IPS-20b (cell line): ENCODE measurements around the gene BAD.
"Not testable (repeated sequence)": the region's sequence is repeated elsewhere in the genome, so short reads cannot be mapped to it uniquely, and the experiment has no call there.

Experiments
- H3K27ac ChIP-seq: one replicate; pipeline ENCODE4 v1.5.1; 2013; ENCODE audit warnings: low read length
- H3K27me3 ChIP-seq: 2 replicates; pipeline ENCODE4 v1.6.1; 2013; ENCODE audit warnings: mild to moderate bottlenecking, low read length, inconsistent platforms; ENCODE audit not compliant: insufficient read depth
- H3K36me3 ChIP-seq: 2 replicates; pipeline ENCODE4 v1.6.1; 2013; ENCODE audit warnings: low read depth, mild to moderate bottlenecking, inconsistent platforms, low read length, moderate library complexity; ENCODE audit not compliant: insufficient read depth
- H3K4me1 ChIP-seq: 2 replicates; pipeline ENCODE4 v1.6.1; 2013; ENCODE audit warnings: mild to moderate bottlenecking, control low read depth, inconsistent platforms, low read length, moderate library complexity; ENCODE audit not compliant: insufficient read depth
- H3K4me3 ChIP-seq: 2 replicates; pipeline ENCODE4 v1.5.1; 2013; ENCODE audit warnings: mild to moderate bottlenecking, low read length, inconsistent platforms
- H3K9ac ChIP-seq: 2 replicates; pipeline ENCODE4 v1.6.1; 2013; ENCODE audit warnings: low read depth, mild to moderate bottlenecking, inconsistent platforms, low read length, moderate library complexity
- H3K9me3 ChIP-seq: 2 replicates; pipeline ENCODE4 v1.6.1; 2013; ENCODE audit warnings: mild to moderate bottlenecking, low read depth, low read length, inconsistent platforms; ENCODE audit not compliant: insufficient read depth

Gene BAD

DNA sequence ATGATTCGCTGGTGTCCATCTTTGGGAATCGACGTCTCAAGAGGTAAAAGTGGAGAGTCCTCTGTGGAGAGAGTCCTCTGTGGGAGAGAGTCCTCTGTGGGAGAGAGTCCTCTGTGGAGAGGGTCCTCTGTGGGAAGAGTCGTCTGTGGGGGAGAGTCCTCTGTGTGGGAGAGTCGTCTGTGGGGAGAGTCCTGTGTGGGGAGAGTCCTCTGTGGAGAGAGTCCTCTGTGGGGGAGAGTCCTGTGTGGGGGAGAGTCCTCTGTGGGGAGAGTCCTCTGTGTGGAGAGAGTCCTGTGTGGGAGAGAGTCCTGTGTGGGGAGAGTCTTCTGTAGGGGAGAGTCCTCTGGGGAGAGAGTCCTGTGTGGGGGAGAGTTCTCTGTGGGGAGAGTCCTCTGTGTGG is 36.6 kb upstream of the BAD start:
- no peaks in the 10 kb centered on the region for H3K9me3 ChIP-seq
- peaks cover 5% of the 10 kb centered on the region; the same call in 1 of the 2 replicates for H3K4me1 ChIP-seq
- H3K9ac ChIP-seq = no peak overlapping the region
- H3K4me3 ChIP-seq = no peak overlapping the region
- H3K36me3 ChIP-seq = peaks cover 35% of the 10 kb centered on the region
- no peaks in the 10 kb centered on the region for H3K27me3 ChIP-seq
- H3K27ac ChIP-seq = no peak overlapping the region

DNA sequence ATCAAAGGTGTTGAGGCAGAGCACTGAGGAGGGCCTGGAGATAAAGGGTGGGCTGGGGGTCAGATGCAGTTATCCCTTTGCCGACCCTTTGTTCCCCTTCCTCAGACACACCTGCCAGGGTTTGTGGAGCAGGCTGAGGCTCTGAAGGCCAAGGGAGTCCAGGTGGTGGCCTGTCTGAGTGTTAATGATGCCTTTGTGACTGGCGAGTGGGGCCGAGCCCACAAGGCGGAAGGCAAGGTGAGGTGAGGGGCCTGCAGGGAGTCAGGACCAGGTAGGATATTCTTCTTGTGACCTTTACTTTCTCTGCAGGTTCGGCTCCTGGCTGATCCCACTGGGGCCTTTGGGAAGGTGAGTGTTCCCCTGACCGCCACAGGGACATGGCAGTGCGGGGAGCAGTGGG is 36.1 kb upstream of the BAD start:
- H3K4me3 ChIP-seq = no peak overlapping the region
- H3K9ac ChIP-seq = no peak overlapping the region
- H3K4me1 ChIP-seq = peaks cover 5% of the 10 kb centered on the region; the same call in 1 of the 2 replicates
- no peaks in the 10 kb centered on the region for H3K9me3 ChIP-seq
- peaks cover 39% of the 10 kb centered on the region for H3K36me3 ChIP-seq
- no peak overlapping the region for H3K27ac ChIP-seq
- H3K27me3 ChIP-seq = no peaks in the 10 kb centered on the region

GRCh38 chr11:64318766-64319761 is 34.6 kb upstream of the BAD start:
- Histone ChIP-seq H3K36me3 (peaks cover 54% of the 10 kb centered on the region), H3K9me3 (no peaks in the 10 kb centered on the region), H3K27ac (no peak overlapping the region), H3K27me3 (no peaks in the 10 kb centered on the region), H3K4me3 (peak overlapping the region; percentile 94), H3K9ac (peak overlapping the region; percentile 96; the same call in 1 of the 2 replicates), H3K4me1 (peaks cover 2% of the 10 kb centered on the region; the same call in 1 of the 2 replicates)

GRCh38 chr11:64317961-64318765 is 33.7 kb upstream of the BAD start, which contains the start of gene PRDX5:
Gene PRDX5 (plus strand): TSS chr11:64318121. CDS start chr11:64318216, 95 bp downstream.
- Histone ChIP-seq H3K9ac (peak within 1 kb of the TSS; percentile 96), H3K9me3 (no peaks in the 10 kb centered on the region), H3K4me3 (peak within 1 kb of the TSS; percentile 94), H3K4me1 (peaks cover 2% of the 10 kb centered on the region; the same call in 1 of the 2 replicates), H3K27me3 (no peaks in the 10 kb centered on the region), H3K27ac (peak within 1 kb of the TSS; percentile 88), H3K36me3 (peaks cover 54% of the 10 kb centered on the region)

DNA sequence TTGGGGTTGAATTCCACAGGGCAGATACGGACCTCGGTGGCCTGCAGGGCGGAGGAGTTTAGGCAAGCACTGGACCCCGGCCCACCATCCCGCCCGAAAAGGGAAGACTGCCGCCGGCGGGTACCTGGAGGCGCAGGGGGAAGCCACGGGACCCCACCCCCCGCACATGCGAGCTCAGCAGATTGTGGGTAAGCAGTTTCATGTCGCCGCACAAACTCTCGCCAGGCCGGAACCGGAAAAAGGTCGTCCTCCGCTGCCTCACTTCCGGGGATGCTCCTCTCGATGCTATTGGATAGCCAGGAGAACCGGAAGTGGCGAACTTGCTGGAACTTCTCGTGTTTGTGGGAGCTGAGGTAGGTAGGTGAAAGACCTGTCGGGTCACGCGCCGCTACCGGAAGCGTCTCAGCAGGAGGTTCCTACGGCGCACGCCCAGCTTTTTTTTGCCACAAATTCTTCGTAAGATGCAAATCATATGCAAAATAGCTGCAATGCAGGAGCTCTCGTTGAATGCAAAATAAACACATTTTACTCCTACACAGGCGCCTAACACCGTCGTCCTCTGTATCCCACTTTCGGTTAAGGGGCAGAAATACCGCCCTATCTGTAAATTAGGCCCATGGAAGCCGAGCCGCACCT is 33.0 kb upstream of the BAD start, which contains the start of gene TRMT112:
TSS of gene TRMT112 (minus strand) at position 235 of the 636 bp plus-strand sequence. CDS start at position 202, 33 bp downstream.
- Histone ChIP-seq H3K27me3 (no peaks in the 10 kb centered on the region), H3K4me3 (peak within 1 kb of the TSS; percentile 94), H3K9me3 (no peaks in the 10 kb centered on the region), H3K27ac (peak within 1 kb of the TSS; percentile 88), H3K9ac (peak within 1 kb of the TSS; percentile 96), H3K36me3 (peaks cover 55% of the 10 kb centered on the region), H3K4me1 (peaks cover 2% of the 10 kb centered on the region; the same call in 1 of the 2 replicates)

DNA sequence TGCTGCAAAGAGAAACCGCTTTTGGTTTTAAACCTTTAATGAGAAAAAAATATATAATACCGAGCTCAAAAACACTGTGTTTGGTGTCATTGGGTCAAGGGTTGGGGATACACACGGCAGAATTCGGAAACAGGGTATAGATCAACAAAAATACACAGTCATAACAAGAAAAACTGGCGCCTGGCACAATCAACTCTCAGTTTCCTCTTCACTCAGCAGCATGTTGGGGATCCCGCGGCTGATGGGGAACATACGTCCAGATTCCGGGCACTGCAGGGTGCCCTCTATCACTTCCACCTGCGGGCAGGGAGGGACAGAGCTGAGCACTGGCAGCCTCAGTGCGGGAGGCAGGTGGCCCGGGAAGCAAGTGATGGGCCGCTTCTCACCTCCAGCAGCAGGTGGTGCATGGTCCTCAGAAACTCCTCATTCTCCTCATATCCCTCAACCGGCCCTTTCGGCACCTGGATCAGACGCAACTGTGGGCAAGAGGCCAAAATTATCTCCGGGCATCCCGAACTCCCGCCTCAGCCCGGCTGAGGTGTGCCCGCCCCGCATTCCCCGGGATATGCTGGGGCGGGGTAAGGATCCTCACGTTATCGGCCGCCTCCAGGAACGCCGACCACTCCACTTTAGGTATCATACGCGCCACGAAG is 32.3 kb upstream of the BAD start:
- Histone ChIP-seq H3K36me3 (peaks cover 51% of the 10 kb centered on the region), H3K27ac (peak overlapping the region; percentile 79), H3K4me1 (peaks cover 2% of the 10 kb centered on the region; the same call in 1 of the 2 replicates), H3K9ac (peak overlapping the region; percentile 96), H3K27me3 (no peaks in the 10 kb centered on the region), H3K4me3 (peak overlapping the region; percentile 94), H3K9me3 (no peaks in the 10 kb centered on the region)

GRCh38 chr11:64315667-64316526 is 31.4 kb upstream of the BAD start:
- not testable (repeated sequence) for H3K4me1 ChIP-seq, H3K27ac ChIP-seq, H3K27me3 ChIP-seq, H3K9me3 ChIP-seq
- Histone ChIP-seq H3K4me3 (peak overlapping the region; percentile 94; the same call in 1 of the 2 replicates), H3K9ac (peak overlapping the region; percentile 96; the same call in 1 of the 2 replicates), H3K36me3 (peaks cover 42% of the 10 kb centered on the region)

DNA sequence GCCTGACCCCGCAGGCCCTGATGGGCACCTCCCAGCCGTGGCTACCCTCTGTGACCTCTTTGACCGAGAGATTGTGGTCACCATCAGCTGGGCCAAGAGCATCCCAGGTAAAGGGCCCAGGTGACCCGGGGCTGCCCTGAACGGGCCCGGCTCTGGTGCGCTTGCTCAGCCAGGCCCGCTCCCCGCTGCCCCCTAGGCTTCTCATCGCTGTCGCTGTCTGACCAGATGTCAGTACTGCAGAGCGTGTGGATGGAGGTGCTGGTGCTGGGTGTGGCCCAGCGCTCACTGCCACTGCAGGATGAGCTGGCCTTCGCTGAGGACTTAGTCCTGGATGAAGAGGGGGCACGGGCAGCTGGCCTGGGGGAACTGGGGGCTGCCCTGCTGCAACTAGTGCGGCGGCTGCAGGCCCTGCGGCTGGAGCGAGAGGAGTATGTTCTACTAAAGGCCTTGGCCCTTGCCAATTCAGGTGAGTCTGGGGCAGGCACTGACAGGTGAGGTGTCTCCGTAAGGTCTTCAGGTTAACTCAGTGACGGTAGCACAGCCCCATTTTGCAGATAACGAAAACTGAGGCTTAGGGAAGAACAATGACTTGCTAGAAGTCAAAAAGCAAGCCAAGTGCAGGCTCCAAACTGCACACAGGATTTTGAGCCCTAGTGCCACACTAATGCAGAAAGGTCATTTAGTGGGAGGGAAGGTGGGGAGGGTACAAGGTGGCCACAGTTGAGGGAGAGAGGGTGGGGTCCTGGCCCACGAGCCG is 30.5 kb upstream of the BAD start:
- Histone ChIP-seq H3K27ac (no peak overlapping the region), H3K9me3 (no peaks in the 10 kb centered on the region), H3K4me3 (no peak overlapping the region), H3K4me1 (peaks cover 2% of the 10 kb centered on the region; the same call in 1 of the 2 replicates), H3K36me3 (peaks cover 34% of the 10 kb centered on the region), H3K27me3 (no peaks in the 10 kb centered on the region), H3K9ac (no peak overlapping the region)

- no peaks in the 10 kb centered on the region for H3K27me3 ChIP-seq
- peaks cover 2% of the 10 kb centered on the region; the same call in 1 of the 2 replicates for H3K4me1 ChIP-seq
- no peak overlapping the region for H3K4me3 ChIP-seq
- no peaks in the 10 kb centered on the region for H3K9me3 ChIP-seq
- H3K27ac ChIP-seq = no peak overlapping the region
- H3K9ac ChIP-seq = no peak overlapping the region
- peaks cover 34% of the 10 kb centered on the region for H3K36me3 ChIP-seq
Measured at GRCh38 chr11:64314146-64314804, 29.8 kb upstream of the BAD start.
